IMR-90 (cell line): Measurements from ENCODE around the gene LRP6.

Experiments used
- CEBPB ChIP-seq: IDR thresholded peaks from 2 replicates; pipeline ENCODE4 v1.6.1; 2012; ENCODE audit warnings: low read depth, low read length, improper control_type of control experiment
- POLR2A ChIP-seq: IDR thresholded peaks from 2 replicates; pipeline ENCODE4 v1.6.1; 2012; ENCODE audit warnings: mild to moderate bottlenecking, low read depth, low read length
- TF ChIP-seq, protein P1 (sequence below): conservative IDR thresholded peaks from 2 replicates; pipeline ENCODE4 v1.5.1; 2012; ENCODE audit warnings: mild to moderate bottlenecking, low read depth, low read length, improper control_type of control experiment

DNA sequence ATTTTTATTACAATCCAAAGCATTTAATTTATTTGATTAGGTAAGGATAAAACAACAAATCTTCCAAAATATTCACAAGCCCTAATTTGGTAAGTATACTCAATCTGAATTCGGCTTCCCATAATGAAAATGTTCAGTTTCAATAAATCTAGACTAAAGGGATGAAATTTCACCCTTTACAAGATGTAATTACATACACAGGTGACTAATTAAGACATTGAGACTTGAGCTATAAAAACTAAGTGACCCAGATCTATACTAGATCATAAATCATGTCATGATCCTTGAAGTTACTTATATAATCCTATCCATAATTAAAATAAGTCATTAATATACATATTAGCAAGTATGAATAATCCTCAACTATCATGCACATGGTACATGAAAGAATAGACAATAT is 36.6 kb downstream of the LRP6 start:
- TF ChIP-seq, protein P1, sequence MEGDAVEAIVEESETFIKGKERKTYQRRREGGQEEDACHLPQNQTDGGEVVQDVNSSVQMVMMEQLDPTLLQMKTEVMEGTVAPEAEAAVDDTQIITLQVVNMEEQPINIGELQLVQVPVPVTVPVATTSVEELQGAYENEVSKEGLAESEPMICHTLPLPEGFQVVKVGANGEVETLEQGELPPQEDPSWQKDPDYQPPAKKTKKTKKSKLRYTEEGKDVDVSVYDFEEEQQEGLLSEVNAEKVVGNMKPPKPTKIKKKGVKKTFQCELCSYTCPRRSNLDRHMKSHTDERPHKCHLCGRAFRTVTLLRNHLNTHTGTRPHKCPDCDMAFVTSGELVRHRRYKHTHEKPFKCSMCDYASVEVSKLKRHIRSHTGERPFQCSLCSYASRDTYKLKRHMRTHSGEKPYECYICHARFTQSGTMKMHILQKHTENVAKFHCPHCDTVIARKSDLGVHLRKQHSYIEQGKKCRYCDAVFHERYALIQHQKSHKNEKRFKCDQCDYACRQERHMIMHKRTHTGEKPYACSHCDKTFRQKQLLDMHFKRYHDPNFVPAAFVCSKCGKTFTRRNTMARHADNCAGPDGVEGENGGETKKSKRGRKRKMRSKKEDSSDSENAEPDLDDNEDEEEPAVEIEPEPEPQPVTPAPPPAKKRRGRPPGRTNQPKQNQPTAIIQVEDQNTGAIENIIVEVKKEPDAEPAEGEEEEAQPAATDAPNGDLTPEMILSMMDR = no peak
- TF ChIP-seq POLR2A (no peak), CEBPB (no peak)
